Adipocyte (in vitro differentiated cells): ENCODE results near the gene USP35.

Experiments used
- DNase-seq: peaks from one replicate; pipeline ENCODE4 v3.0.0-alpha.2; 2015; ENCODE audit warnings: low read depth
- H3K27me3 ChIP-seq: replicated peaks from 2 replicates; pipeline ENCODE4 v1.7.0; 2013; ENCODE audit warnings: mild to moderate bottlenecking, low read length, moderate library complexity; ENCODE audit not compliant: control insufficient read depth, insufficient read depth
- H3K36me3 ChIP-seq: 2 replicates; pipeline ENCODE4 v1.7.0; 2013; ENCODE audit warnings: low read length, mild to moderate bottlenecking, moderate library complexity; ENCODE audit not compliant: control insufficient read depth, insufficient read depth, severe bottlenecking
- H3K4me1 ChIP-seq: 2 replicates; pipeline ENCODE4 v1.7.0; 2013; ENCODE audit warnings: mild to moderate bottlenecking, low read length, moderate library complexity; ENCODE audit not compliant: control insufficient read depth, insufficient read depth
- H3K4me3 ChIP-seq: 2 replicates; pipeline ENCODE4 v1.7.0; 2013; ENCODE audit warnings: mild to moderate bottlenecking, low read length, moderate library complexity
- H3K9ac ChIP-seq: 2 replicates; pipeline ENCODE4 v1.7.0; 2013; ENCODE audit warnings: mild to moderate bottlenecking, low read length, moderate library complexity
- H3K9me3 ChIP-seq: 2 replicates; pipeline ENCODE4 v1.7.0; 2013; ENCODE audit warnings: mild to moderate bottlenecking, low read length, moderate library complexity; ENCODE audit not compliant: control insufficient read depth

The USP35 gene

GRCh38 chr11:78188286-78189173, at the start of gene USP35, which contains the start of gene KCTD21:
Gene USP35, plus strand, starts transcription at chr11:78188919. Its CDS starts 7,327 bp downstream, at chr11:78196246.
Gene KCTD21, minus strand, starts transcription at chr11:78188626. Its CDS starts 14,072 bp downstream, at chr11:78174554.
- Histone ChIP-seq H3K4me3 (peak within 1 kb of the TSS; percentile 95), H3K27me3 (no peaks in the 10 kb centered on the region), H3K9ac (peak within 1 kb of the TSS; percentile 89), H3K4me1 (peaks cover 65% of the 10 kb centered on the region), H3K9me3 (no peaks in the 10 kb centered on the region), H3K36me3 (no peaks in the 10 kb centered on the region)
- peak; percentile 99 for DNase-seq

- peak; percentile 99 for DNase-seq
- peak within 1 kb of the TSS; percentile 94 for H3K4me3 ChIP-seq
- peak within 1 kb of the TSS; percentile 89 for H3K9ac ChIP-seq
- no peaks in the 10 kb centered on the region for H3K27me3 ChIP-seq
- no peaks in the 10 kb centered on the region for H3K9me3 ChIP-seq
- peaks cover 16% of the 10 kb centered on the region for H3K4me1 ChIP-seq
- peaks cover 3% of the 10 kb centered on the region for H3K36me3 ChIP-seq
These were observed 49.0 kb upstream of the USP35 start, which contains the start of gene ALG8 for GRCh38 chr11:78139422-78140391. Gene ALG8, minus strand, starts transcription at chr11:78139626. Its CDS starts 38 bp downstream, at chr11:78139588.

- no peaks in the 10 kb centered on the region for H3K9me3 ChIP-seq
- no peak for DNase-seq
- H3K9ac ChIP-seq: peak overlapping the region; percentile 89
- H3K4me1 ChIP-seq: peaks cover 16% of the 10 kb centered on the region
- peak overlapping the region; percentile 94 for H3K4me3 ChIP-seq
- H3K27me3 ChIP-seq: no peaks in the 10 kb centered on the region
- H3K36me3 ChIP-seq: peaks cover 3% of the 10 kb centered on the region
These were observed 48.2 kb upstream of the USP35 start for GRCh38 chr11:78140392-78141077.

GRCh38 chr11:78145511-78146025, 43.2 kb upstream of the USP35 start:
- DNase-seq: no peak
- no peaks in the 10 kb centered on the region for H3K9me3 ChIP-seq
- H3K9ac ChIP-seq: no peak overlapping the region
- no peaks in the 10 kb centered on the region for H3K27me3 ChIP-seq
- no peak overlapping the region for H3K4me3 ChIP-seq
- peaks cover 12% of the 10 kb centered on the region for H3K4me1 ChIP-seq
- H3K36me3 ChIP-seq: peaks cover 3% of the 10 kb centered on the region

- Histone ChIP-seq H3K27me3 (no peaks in the 10 kb centered on the region), H3K9me3 (no peaks in the 10 kb centered on the region), H3K4me1 (peaks cover 8% of the 10 kb centered on the region), H3K4me3 (no peak overlapping the region), H3K36me3 (no peaks in the 10 kb centered on the region), H3K9ac (no peak overlapping the region)
- no peak for DNase-seq
These were observed 40.9 kb upstream of the USP35 start for GRCh38 chr11:78147807-78148206.

GRCh38 chr11:78149646-78150045, 39.1 kb upstream of the USP35 start:
- DNase-seq: peak; percentile 73
- Histone ChIP-seq H3K4me3 (no peak overlapping the region), H3K9me3 (no peaks in the 10 kb centered on the region), H3K27me3 (no peaks in the 10 kb centered on the region), H3K36me3 (no peaks in the 10 kb centered on the region), H3K9ac (peak overlapping the region; percentile 20), H3K4me1 (peaks cover 8% of the 10 kb centered on the region)

GRCh38 chr11:78150346-78150745, 38.4 kb upstream of the USP35 start:
- peak overlapping the region; percentile 20 for H3K9ac ChIP-seq
- no peak for DNase-seq
- H3K9me3 ChIP-seq: no peaks in the 10 kb centered on the region
- no peaks in the 10 kb centered on the region for H3K36me3 ChIP-seq
- no peaks in the 10 kb centered on the region for H3K27me3 ChIP-seq
- H3K4me1 ChIP-seq: peaks cover 8% of the 10 kb centered on the region
- no peak overlapping the region for H3K4me3 ChIP-seq

- H3K9me3 ChIP-seq: no peaks in the 10 kb centered on the region
These were observed 38.0 kb upstream of the USP35 start for GRCh38 chr11:78150754-78151153.

GRCh38 chr11:78151804-78152203, 36.9 kb upstream of the USP35 start:
- Histone ChIP-seq H3K4me3 (no peak overlapping the region), H3K4me1 (peaks cover 11% of the 10 kb centered on the region), H3K9me3 (no peaks in the 10 kb centered on the region), H3K9ac (no peak overlapping the region), H3K36me3 (no peaks in the 10 kb centered on the region), H3K27me3 (no peaks in the 10 kb centered on the region)
- no peak for DNase-seq

More at GRCh38 chr11:78150754-78151153, 38.0 kb upstream of the USP35 start:
- DNase-seq: no peak
- no peaks in the 10 kb centered on the region for H3K27me3 ChIP-seq
- no peak overlapping the region for H3K9ac ChIP-seq
- H3K36me3 ChIP-seq: no peaks in the 10 kb centered on the region
- H3K4me1 ChIP-seq: peaks cover 8% of the 10 kb centered on the region
- H3K4me3 ChIP-seq: no peak overlapping the region

- Histone ChIP-seq H3K9ac (no peak overlapping the region), H3K4me3 (no peak overlapping the region), H3K9me3 (no peaks in the 10 kb centered on the region), H3K27me3 (no peaks in the 10 kb centered on the region), H3K4me1 (peaks cover 6% of the 10 kb centered on the region), H3K36me3 (no peaks in the 10 kb centered on the region)
- DNase-seq: peak; percentile 15
These were observed 32.4 kb upstream of the USP35 start for GRCh38 chr11:78156127-78156844.
